GM23248 (cell line): Measurements from ENCODE around the gene SLC25A26.

ENCODE experiments used
- EZH2 ChIP-seq: fragments of 200-600 bp; sonication (generic); IDR thresholded peaks from 2 replicates; pipeline ENCODE4 v1.6.1; 2018; ENCODE audit warnings: antibody characterized with exemption, mild to moderate bottlenecking; ENCODE audit not compliant: insufficient read depth, poor library complexity, severe bottlenecking
- EZH2phosphoT487 ChIP-seq: fragments of 200-600 bp; sonication (generic); IDR thresholded peaks from 2 replicates; pipeline ENCODE4 v1.6.1; 2018; ENCODE audit warnings: antibody characterized with exemption, moderate library complexity, mild to moderate bottlenecking, low read depth; ENCODE audit not compliant: insufficient read depth

GRCh38 chr3:66425576-66426114, 204.8 kb downstream of the SLC25A26 start:
- TF ChIP-seq EZH2 (no peak), EZH2phosphoT487 (no peak)
